Astrocyte (in vitro differentiated cells and primary cell): ENCODE data around the gene THRB.

ENCODE experiments used
- EZH2 ChIP-seq: IDR thresholded peaks from 2 replicates; pipeline ENCODE4 v1.6.1; 2012; ENCODE audit warnings: mild to moderate bottlenecking, low read length, inconsistent platforms; ENCODE audit not compliant: insufficient read depth
- TF ChIP-seq, protein P1 (sequence below): IDR thresholded peaks from 2 replicates; pipeline ENCODE4 v1.5.1; 2011; ENCODE audit warnings: low read depth, mild to moderate bottlenecking, inconsistent platforms, low read length, moderate library complexity; ENCODE audit not compliant: insufficient read depth

DNA sequence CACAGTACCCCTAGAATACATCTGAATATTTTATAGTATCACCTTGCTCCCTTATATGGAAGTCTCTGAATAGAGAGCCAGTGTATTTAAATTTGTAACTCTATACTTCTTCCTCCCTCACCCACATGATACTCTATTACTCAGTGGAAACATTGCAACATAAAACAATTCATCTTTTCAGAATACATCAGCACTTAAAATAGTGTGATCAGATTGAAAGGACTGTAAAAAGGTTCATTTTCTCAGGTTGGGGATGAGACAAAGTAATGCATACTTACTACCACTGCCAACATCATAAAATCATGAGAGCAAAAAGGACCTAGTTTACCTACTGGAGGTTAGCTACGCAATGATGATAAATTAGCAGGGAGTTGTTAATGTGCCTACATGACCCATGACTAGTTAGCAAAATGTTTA is 13.8 kb upstream of the THRB start:
- TF ChIP-seq, protein P1, sequence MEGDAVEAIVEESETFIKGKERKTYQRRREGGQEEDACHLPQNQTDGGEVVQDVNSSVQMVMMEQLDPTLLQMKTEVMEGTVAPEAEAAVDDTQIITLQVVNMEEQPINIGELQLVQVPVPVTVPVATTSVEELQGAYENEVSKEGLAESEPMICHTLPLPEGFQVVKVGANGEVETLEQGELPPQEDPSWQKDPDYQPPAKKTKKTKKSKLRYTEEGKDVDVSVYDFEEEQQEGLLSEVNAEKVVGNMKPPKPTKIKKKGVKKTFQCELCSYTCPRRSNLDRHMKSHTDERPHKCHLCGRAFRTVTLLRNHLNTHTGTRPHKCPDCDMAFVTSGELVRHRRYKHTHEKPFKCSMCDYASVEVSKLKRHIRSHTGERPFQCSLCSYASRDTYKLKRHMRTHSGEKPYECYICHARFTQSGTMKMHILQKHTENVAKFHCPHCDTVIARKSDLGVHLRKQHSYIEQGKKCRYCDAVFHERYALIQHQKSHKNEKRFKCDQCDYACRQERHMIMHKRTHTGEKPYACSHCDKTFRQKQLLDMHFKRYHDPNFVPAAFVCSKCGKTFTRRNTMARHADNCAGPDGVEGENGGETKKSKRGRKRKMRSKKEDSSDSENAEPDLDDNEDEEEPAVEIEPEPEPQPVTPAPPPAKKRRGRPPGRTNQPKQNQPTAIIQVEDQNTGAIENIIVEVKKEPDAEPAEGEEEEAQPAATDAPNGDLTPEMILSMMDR = no peak
- TF ChIP-seq EZH2 = no peak
